HepG2 (cell line): ENCODE measurements around the gene AGRN. TPM values are rescaled to one million over a fixed set of nuclear protein-coding genes. Genes with fewer than 3 reads are reported as not detected.

Experiments
- ATF6 ChIP-seq: sonication (generic); formaldehyde crosslinking; conservative IDR thresholded peaks from 2 replicates; pipeline ENCODE4 v1.4.0; 2020; ENCODE audit warnings: missing genetic modification reagents
- CBFB ChIP-seq: sonication (generic); formaldehyde crosslinking; IDR thresholded peaks from 2 replicates; pipeline ENCODE4 v1.4.0; 2020; ENCODE audit warnings: missing genetic modification reagents
- ETV5 ChIP-seq: IDR thresholded peaks from 2 replicates; pipeline ENCODE4 v1.6.1; 2018; ENCODE audit warnings: missing biosample characterization, missing genetic modification reagents, inconsistent platforms, borderline replicate concordance
- EZH2 ChIP-seq: conservative IDR thresholded peaks from 2 replicates; pipeline ENCODE4 v1.6.1; 2012; ENCODE audit warnings: mild to moderate bottlenecking, low read depth, low read length, moderate library complexity
- HMGXB4 ChIP-seq, 2 experiments: sonication (generic) in 1 of 2; formaldehyde crosslinking in 1 of 2; IDR thresholded peaks; 2 replicates each; pipeline versions ENCODE4 v1.4.0 to v1.6.1; 2018 to 2020; ENCODE audit warnings: missing genetic modification reagents in 2 of 2, borderline replicate concordance in 1 of 2, low read depth in 1 of 2, mild to moderate bottlenecking in 1 of 2, missing biosample characterization in 1 of 2
- MEIS1 ChIP-seq: sonication (generic); formaldehyde crosslinking; IDR thresholded peaks from 2 replicates; pipeline ENCODE4 v1.9.0; 2021; ENCODE audit warnings: mild to moderate bottlenecking, missing genetic modification reagents, moderate library complexity, borderline replicate concordance
- MTA1 ChIP-seq: sonication (generic); formaldehyde crosslinking; IDR thresholded peaks from 2 replicates; pipeline ENCODE4 v1.4.0; 2020; ENCODE audit warnings: missing genetic modification reagents, mild to moderate bottlenecking, borderline replicate concordance
- NCOA2 ChIP-seq: sonication (generic); formaldehyde crosslinking; IDR thresholded peaks from 2 replicates; pipeline ENCODE4 v1.8.0; 2022; ENCODE audit warnings: inconsistent platforms
- NFE2L1 ChIP-seq: sonication (generic); formaldehyde crosslinking; IDR thresholded peaks from 2 replicates; pipeline ENCODE4 v1.4.0; 2020; ENCODE audit warnings: missing genetic modification reagents, mild to moderate bottlenecking, borderline replicate concordance
- RAD21 ChIP-seq: fragments of 450-650 bp; formaldehyde crosslinking; IDR thresholded peaks from 2 replicates; pipeline ENCODE4 v1.5.0; 2020; ENCODE audit warnings: mild to moderate bottlenecking
- UBTF ChIP-seq: sonication (generic); formaldehyde crosslinking; IDR thresholded peaks from 2 replicates; pipeline ENCODE4 v1.4.0; 2020; ENCODE audit warnings: mild to moderate bottlenecking, missing genetic modification reagents
- ZBTB7B ChIP-seq: sonication (generic); formaldehyde crosslinking; IDR thresholded peaks from 2 replicates; pipeline ENCODE4 v1.4.0; 2020; ENCODE audit warnings: missing genetic modification reagents
- ZFX ChIP-seq: sonication (generic); formaldehyde crosslinking; IDR thresholded peaks from 2 replicates; pipeline ENCODE4 v1.4.0; 2020; ENCODE audit warnings: mild to moderate bottlenecking, low read depth, missing genetic modification reagents, moderate library complexity
- ZNF142 ChIP-seq: sonication (generic); formaldehyde crosslinking; IDR thresholded peaks from 2 replicates; pipeline ENCODE4 v1.4.0; 2020; ENCODE audit warnings: missing genetic modification reagents
- ZNF781 ChIP-seq: sonication (generic); formaldehyde crosslinking; IDR thresholded peaks from 2 replicates; pipeline ENCODE4 v1.5.1; 2020; ENCODE audit warnings: borderline replicate concordance, mild to moderate bottlenecking, missing genetic modification reagents; ENCODE audit errors: not compliant biosample characterization
- polyA plus RNA-seq, 8 experiments: library from polyadenylated mRNA; depleted of rRNA in 3 of 8; stranded (reverse) in 7 of 8; unstranded in 1 of 8; fragments of >200 nt; fragmentation: Illumina TruSeq in 4 of 8; extraction: Trizol in 4 of 8; gene quantifications; 2 replicates each; pipeline versions ENCODE4 v1.2.1 to v1.2.3, GENCODE V29; 2011 to 2016; ENCODE audit warnings: low read depth in 4 of 8, missing spikeins in 1 of 8, mixed read lengths in 1 of 8; ENCODE audit not compliant: insufficient read depth in 1 of 8
- total RNA-seq, 5 experiments: library from RNA; depleted of rRNA; stranded (reverse); fragments of >200 nt; fragmentation: Illumina TruSeq; extraction: Trizol; gene quantifications; 2 replicates each; pipeline ENCODE4 v1.2.3, GENCODE V29; 2016; ENCODE audit warnings: low read depth in 1 of 5

Gene AGRN
- total and polyA plus RNA-seq, 2 of the 13 experiments (the other 11 are each of a cell fraction or from before 2014, with no cell fraction given), result 29.8 to 65.2 TPM

GRCh38 chr1:975896-976683, 43.8 kb upstream of the AGRN start (continued):
- TF ChIP-seq ZNF142, result peak; percentile 82
- TF ChIP-seq HMGXB4 (CRISPR knock-in tag; IDR thresholded peaks at IDR 0.05; ENCODE audit: borderline replicate concordance in 1 of 2, low read depth in 1 of 2), result peak in 1 of 2 experiments; percentile 55; a peak in 2 of 4 replicates
- peak; percentile 76; the same call in 1 of the 2 replicates for TF ChIP-seq MTA1 (CRISPR knock-in tag)
- peak; percentile 81 for TF ChIP-seq RAD21
- peak; percentile 49; the same call in 1 of the 2 replicates for TF ChIP-seq ZFX (CRISPR knock-in tag)
- TF ChIP-seq NCOA2 (CRISPR knock-in tag), result no peak
- TF ChIP-seq ZBTB7B (CRISPR knock-in tag), result peak; percentile 18; the same call in 1 of the 2 replicates
- TF ChIP-seq ZNF781, result peak; percentile 44
- peak; percentile 64 for TF ChIP-seq UBTF (CRISPR knock-in tag)
- peak; percentile 50; the same call in 1 of the 2 replicates for TF ChIP-seq MEIS1 (CRISPR knock-in tag)
- 0 out of 2 replicates have a peak, but pooled peaks have one; percentile 50 for TF ChIP-seq EZH2
- TF ChIP-seq NFE2L1 (CRISPR knock-in tag), result peak; percentile 67; the same call in 1 of the 2 replicates
- TF ChIP-seq ETV5 (CRISPR knock-in tag), result peak; percentile 59; the same call in 1 of the 2 replicates
- TF ChIP-seq CBFB (CRISPR knock-in tag), result 0 out of 2 replicates have a peak, but pooled peaks have one; percentile 26
- TF ChIP-seq ATF6 (CRISPR knock-in tag), result no peak
- TF ChIP-seq, all 625 proteins: peak for 57
